ENCODE results near the gene FRRS1.

FRRS1 gene

DNA sequence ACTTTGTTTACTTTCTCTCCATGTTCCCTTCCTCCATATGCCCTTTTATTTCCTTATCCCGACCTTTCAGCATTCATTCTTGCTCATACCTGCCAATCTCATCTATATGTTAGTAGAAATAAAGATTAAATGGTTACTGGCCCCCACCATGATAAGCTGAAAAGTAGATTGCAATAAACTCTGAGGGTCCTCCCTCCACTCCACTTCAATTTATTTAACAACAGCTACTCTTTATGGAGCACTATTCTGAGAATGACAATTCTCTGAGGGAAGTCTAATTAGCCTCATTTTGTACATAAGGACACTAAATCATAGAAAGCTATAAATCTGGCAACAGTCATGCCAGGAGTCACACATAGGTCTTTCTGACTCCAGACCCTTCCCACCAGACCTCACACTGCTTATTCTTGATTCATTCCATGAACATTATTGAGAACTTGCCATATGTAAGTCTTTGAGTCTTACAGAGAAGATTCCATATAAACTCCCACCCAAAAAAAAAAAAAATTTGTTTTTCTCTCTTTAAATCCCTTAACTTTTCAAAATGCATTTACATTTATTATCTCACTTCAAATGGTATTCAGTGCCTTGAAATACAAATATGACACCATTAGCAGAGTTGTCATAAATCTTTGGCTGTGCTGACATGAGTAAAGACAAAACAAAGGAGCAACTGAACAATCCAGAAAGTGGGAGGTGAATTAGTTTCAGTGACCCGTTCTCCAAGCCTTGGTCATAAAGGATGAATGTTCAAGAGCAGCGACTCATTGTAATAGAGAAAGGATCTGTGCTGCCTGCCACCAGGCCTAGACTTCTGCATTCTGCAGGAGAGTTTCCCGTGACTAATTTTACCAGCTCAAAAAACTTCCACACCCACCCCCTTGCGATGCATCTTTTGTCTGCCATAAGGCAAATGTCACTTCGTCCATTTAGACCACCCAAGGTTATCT, 92.0 kb downstream of the FRRS1 start:
- DNase-seq: no peak

DNA sequence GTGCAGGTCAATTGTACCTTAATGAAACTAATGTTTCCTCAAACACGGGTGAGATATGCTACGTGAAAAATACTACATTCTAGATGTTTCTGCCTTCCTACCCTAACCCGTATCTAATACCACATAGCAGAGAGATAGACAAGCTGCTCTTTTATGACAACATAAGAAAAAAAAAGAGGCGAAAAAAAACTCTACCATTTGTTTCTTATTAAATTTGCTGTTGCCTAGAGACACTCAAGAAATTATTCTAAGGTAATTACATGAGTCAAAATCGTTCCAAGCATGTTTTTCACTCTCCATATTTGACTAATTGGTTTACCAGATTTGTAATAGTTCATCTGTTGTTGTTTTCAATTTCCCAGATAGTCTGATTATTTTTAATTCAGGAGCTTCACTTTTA, 93.1 kb downstream of the FRRS1 start:
- DNase-seq: no peak

DNA sequence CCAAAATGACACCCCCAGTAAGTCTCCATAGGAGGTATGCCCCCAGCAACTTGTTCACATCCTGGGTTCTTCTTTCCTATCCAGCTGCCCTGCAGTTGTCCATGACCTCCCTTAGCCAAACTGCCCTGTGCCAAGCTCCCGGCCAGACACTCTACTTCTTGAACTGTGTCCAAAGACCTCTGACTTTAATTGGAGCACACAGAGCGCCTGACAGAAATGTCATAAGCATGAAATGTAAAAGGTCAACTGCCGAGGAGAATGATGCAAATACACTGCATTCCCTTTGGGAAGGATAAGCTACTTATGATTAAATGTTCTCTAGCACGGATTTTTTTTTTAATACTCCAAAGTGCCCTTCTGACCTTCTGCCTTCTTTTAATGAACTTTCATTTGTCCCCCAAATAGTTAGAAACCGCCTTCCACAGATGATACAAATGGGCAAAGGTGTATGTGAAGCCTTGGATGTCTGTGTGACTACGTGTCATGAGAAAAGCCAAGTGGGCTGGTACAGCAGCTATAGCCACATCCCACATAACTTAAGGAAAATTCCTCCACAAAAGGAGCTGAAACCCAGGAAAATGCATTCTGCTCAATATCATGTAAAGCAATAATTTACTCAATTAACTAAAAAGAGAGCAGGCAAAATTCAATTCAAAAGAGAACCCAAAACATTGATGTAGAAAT, 93.8 kb downstream of the FRRS1 start:
- DNase-seq: no peak

DNA sequence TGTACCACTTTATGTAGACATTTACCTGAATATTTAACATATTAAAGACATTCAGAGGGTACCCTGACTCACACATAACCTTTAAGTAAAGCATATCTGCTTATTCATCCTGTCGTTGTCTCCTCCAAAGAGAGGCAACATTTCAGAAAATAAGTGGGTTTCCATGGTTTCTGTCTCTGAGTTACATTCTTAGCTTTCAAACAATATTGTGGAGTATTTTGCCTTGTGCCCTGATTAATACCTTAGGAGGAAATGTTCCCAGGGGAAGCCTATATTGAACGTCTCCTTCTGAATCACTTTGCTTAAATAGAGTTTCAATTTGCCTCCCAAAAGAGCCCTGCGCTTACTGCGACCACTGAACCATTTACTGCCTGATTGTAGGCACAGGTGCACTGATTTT, 94.4 kb downstream of the FRRS1 start:
- no peak for DNase-seq

DNA sequence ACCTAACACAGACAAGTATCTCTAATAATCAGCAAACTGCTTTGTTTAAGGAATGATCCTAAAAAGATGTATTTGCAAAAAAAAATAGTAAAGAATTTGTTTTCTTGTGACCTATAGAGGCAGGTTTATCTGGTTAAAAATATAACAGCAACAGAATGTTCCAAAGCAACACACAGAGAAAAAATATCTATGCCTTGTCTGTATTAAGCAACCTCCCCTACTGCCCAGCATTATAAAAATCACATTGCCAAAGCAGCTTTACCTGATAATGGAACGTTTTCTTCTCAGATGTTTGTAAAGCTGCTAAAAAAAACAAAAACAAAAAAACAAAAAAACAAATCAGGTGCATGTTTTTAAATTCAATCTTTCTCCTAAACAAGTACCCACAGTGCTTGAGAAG, 95.9 kb downstream of the FRRS1 start:
- DNase-seq: no peak

DNA sequence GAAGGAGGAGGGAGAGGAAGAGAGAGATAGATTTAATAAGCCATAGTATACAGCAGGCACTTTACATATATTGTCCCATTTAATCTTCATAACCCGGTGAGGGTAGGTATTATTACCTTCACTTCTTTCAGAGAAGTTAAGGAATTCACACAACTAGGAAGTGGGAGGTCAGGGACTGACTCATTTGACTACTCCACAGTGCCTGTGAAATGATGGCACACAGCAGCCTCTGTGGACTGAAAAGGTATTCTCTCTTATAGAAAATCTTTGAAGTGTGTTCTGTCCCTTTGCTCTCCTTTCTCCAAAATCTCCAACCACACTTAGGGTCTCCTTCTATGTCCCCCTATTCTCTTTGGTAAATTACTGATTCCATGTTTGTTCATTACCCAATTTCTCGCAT, 96.6 kb downstream of the FRRS1 start:
- no peak for DNase-seq

DNA sequence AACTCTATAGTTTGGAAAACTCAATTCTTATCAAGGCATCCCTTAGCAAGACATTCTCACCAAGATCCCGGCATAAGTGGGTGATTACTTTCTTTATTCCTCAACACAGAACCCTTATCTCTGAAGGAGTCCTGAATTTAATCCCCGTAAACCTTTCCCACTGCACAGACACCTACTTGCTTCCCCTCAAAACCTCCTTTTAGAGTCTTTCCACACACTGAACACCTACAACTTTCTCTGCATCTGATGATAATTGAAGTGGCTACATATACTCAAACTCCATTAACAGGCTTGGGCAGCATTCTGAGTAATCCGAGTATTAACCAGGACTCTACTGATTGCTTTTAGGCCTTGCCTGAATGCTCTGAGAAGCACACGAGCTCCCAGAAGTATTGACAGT, 97.1 kb downstream of the FRRS1 start:
- DNase-seq: no peak

DNA sequence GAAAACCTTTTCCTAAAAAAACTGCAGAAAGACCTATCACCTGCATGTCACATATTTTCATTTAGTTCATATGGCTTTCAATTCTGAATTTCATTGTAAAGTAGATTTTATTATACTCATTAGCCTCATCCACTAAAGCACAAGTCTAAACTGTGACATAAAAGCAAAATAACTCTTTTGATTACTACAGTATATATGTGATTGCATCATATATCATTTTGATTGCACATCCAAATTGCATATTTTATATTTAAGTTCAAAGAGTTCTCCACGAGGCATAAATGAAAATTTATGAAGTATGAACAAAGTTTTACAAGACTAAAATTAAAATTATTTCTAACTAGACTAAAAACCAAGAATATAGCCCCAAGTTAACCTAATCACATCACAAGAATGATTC, 101.2 kb downstream of the FRRS1 start:
- DNase-seq: no peak

DNA sequence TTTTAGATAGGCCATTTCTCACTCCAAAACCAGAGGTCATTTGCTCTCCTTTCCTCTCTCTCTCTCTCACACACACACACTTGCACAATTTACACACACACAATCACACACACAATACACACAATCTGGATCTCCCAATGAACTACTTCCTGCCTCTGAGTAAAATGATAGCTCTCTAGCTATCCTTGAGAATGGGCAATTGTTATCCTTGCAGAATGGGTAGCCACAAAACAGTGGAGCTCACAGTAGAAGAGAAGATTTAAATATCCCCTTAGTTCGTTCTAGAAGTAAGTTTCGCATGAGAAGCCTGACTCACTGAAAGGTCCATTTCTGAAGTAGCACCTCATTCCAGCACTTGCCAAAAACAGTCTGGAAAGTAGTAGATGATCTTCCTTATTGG, 102.9 kb downstream of the FRRS1 start:
- no peak for DNase-seq

DNA sequence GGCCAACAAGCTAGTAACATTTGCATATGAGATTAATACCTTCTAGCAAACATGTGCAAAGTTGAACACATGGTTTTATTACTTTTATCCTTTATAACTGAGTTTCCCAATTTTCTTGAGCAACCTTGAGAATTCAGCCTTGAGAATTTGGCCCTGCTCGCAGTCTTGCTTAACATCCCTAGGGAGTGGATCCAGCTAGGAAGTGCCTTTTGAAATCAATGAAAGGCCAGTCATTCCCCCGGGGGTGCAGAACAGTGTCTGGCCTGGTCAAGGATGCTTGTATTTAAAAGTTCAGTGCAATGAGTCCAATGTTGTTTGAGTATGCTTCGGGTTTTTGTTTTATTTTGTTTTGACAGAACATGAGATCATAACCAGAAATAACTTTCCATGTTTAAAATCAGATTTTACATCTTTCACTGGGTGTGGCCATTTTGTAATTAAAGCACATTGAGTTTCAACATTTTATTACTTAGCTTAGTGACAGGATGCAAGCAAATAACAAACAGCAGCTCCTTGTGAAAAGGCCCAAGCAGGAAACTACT, 103.8 kb downstream of the FRRS1 start:
- DNase-seq: no peak

DNA sequence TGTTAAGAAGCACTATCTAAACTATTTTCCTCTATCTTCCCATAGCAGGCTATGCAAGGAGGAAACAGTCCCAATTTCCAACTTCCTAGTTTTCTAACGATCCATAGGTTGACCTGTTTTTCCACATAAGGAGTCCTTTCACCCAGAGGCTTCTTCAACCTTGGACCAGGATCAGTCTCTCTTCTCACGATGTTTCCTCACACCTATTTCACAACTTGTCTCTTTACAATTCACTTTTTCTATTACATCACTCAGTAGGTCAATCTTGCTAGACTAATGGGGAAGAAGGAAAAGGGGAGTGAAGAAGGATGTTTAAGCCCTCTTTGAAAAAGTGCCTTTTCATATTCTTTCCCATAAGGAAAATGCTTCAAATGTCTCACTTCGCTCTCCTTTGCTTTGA, 104.7 kb downstream of the FRRS1 start:
- DNase-seq: no peak

DNA sequence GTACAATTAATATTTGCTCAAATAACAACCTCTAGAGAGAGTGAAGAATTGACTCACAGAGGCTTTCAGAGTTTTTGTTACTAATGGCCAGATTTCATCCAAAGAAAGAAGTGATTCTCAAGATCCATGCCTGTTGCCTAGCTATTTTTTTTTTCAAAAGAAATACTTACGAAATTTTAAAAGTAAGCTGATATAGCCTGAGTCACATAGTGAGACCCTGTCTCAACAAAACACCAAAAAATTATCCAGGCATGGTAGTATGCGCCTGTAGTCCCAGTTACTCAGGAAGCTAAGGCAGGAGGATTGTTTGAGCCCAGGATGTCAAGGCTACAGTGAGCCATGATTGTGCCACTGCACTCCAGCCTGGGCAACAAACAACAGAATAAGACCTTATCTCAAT, 105.9 kb downstream of the FRRS1 start:
- no peak for DNase-seq

DNA sequence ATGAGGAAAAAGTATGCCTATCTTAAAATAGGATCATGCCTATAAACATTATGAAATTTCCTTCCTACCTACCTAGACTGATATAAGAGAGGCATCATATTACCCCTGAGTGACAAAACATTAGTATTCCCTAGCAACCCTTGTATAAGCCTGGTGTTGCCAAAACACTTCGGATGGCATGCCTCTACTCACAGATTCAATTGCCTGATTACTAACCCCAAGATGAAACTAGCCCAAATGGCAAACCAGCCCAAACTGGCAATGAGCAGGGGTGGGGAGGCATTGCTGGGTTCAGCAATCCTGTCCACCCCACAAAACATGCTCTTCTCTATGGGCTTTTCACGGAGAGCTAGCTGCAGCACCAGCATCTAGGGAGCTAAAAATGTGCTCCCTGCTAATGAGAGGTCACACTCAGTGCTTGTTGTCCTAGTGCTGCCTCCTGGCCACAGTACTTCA, 106.7 kb downstream of the FRRS1 start:
- no peak for DNase-seq

Data from NCI-H1092 (cell line).